ENCODE measurements around the gene FBXO3.
"Not testable (repeated sequence)": the region's sequence is repeated elsewhere in the genome, so short reads cannot be mapped to it uniquely, and the experiment has no call there.

- not testable (repeated sequence) for TF ChIP-seq CTCF (IDR thresholded peaks at IDR 0.05; ENCODE audit: low read depth, low read length); POLR2A (IDR thresholded peaks at IDR 0.05; ENCODE audit: extremely low read depth, insufficient read length); MAX (IDR thresholded peaks at IDR 0.05; ENCODE audit: low read depth, low read length)
Measured at GRCh38 chr11:33822981-33823380, 48.7 kb upstream of the FBXO3 start.
